ENCODE measurements around the gene FCHO2.

FCHO2 gene

GRCh38 chr5:72949481-72949880, 6.4 kb upstream of the FCHO2 start:
- H3K4me1 ChIP-seq (ENCODE audit: insufficient read depth, low read length, poor library complexity, severe bottlenecking) = no peaks in the 10 kb centered on the region

GRCh38 chr5:72951671-72952468, 4.0 kb upstream of the FCHO2 start:
- no peaks in the 10 kb centered on the region for H4K20me1 ChIP-seq (ENCODE audit: insufficient read depth, low read length, poor library complexity, severe bottlenecking)
- H3K4me2 ChIP-seq (ENCODE audit: low read depth, low read length, poor library complexity, severe bottlenecking) = no peak overlapping the region
- H3K4me3 ChIP-seq (ENCODE audit: low read length, poor library complexity, severe bottlenecking) = no peak overlapping the region
- H3K9me3 ChIP-seq (ENCODE audit: insufficient read depth, low read depth, low read length) = no peaks in the 10 kb centered on the region
- no peaks in the 10 kb centered on the region for H3K9me2 ChIP-seq (replicated peaks; ENCODE audit: low read depth, low read length)
- TF ChIP-seq, protein P1, sequence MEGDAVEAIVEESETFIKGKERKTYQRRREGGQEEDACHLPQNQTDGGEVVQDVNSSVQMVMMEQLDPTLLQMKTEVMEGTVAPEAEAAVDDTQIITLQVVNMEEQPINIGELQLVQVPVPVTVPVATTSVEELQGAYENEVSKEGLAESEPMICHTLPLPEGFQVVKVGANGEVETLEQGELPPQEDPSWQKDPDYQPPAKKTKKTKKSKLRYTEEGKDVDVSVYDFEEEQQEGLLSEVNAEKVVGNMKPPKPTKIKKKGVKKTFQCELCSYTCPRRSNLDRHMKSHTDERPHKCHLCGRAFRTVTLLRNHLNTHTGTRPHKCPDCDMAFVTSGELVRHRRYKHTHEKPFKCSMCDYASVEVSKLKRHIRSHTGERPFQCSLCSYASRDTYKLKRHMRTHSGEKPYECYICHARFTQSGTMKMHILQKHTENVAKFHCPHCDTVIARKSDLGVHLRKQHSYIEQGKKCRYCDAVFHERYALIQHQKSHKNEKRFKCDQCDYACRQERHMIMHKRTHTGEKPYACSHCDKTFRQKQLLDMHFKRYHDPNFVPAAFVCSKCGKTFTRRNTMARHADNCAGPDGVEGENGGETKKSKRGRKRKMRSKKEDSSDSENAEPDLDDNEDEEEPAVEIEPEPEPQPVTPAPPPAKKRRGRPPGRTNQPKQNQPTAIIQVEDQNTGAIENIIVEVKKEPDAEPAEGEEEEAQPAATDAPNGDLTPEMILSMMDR (conservative IDR thresholded peaks at IDR 0.05; ENCODE audit: low read length) = no peak
- TF ChIP-seq EZH2phosphoT487 (IDR thresholded peaks at IDR 0.05; ENCODE audit: borderline replicate concordance) = no peak
- H2AFZ ChIP-seq (ENCODE audit: low read length) = no peak overlapping the region
- no peak overlapping the region for H3K9ac ChIP-seq (ENCODE audit: low read depth, low read length, poor library complexity, severe bottlenecking)
- no peaks in the 10 kb centered on the region for H3F3A ChIP-seq (ENCODE audit: low read depth)
- H3K4me1 ChIP-seq (ENCODE audit: insufficient read depth, low read length, poor library complexity, severe bottlenecking) = no peaks in the 10 kb centered on the region
- H3K36me3 ChIP-seq (ENCODE audit: insufficient read depth, low read length) = no peaks in the 10 kb centered on the region
- H3K27me3 ChIP-seq (ENCODE audit: insufficient read depth, low read length, poor library complexity, severe bottlenecking) = no peaks in the 10 kb centered on the region
- no peaks in the 10 kb centered on the region for H3K79me2 ChIP-seq (ENCODE audit: insufficient read depth, low read length)

More at GRCh38 chr5:72949481-72949880, 6.4 kb upstream of the FCHO2 start:
- TF ChIP-seq, protein P1 (conservative IDR thresholded peaks at IDR 0.05; ENCODE audit: low read length) = no peak
- no peak for TF ChIP-seq EZH2phosphoT487 (IDR thresholded peaks at IDR 0.05; ENCODE audit: borderline replicate concordance)
- Histone ChIP-seq H3K9me3 (ENCODE audit: insufficient read depth, low read depth, low read length) (no peaks in the 10 kb centered on the region), H3K27me3 (ENCODE audit: insufficient read depth, low read length, poor library complexity, severe bottlenecking) (no peaks in the 10 kb centered on the region), H3K9me2 (replicated peaks; ENCODE audit: low read depth, low read length) (no peaks in the 10 kb centered on the region), H3K9ac (ENCODE audit: low read depth, low read length, poor library complexity, severe bottlenecking) (no peak overlapping the region), H3K4me3 (ENCODE audit: low read length, poor library complexity, severe bottlenecking) (no peak overlapping the region), H3K36me3 (ENCODE audit: insufficient read depth, low read length) (no peaks in the 10 kb centered on the region), H3K79me2 (ENCODE audit: insufficient read depth, low read length) (no peaks in the 10 kb centered on the region), H2AFZ (ENCODE audit: low read length) (no peak overlapping the region), H3K4me2 (ENCODE audit: low read depth, low read length, poor library complexity, severe bottlenecking) (no peak overlapping the region), H4K20me1 (ENCODE audit: insufficient read depth, low read length, poor library complexity, severe bottlenecking) (no peaks in the 10 kb centered on the region), H3F3A (ENCODE audit: low read depth) (no peaks in the 10 kb centered on the region)

GRCh38 chr5:72954389-72954788, 1.5 kb upstream of the FCHO2 start:
- H3K4me3 ChIP-seq (ENCODE audit: low read length, poor library complexity, severe bottlenecking) = no peak overlapping the region
- H4K20me1 ChIP-seq (ENCODE audit: insufficient read depth, low read length, poor library complexity, severe bottlenecking) = no peaks in the 10 kb centered on the region
- TF ChIP-seq, protein P1 (conservative IDR thresholded peaks at IDR 0.05; ENCODE audit: low read length) = no peak
- no peak for TF ChIP-seq EZH2phosphoT487 (IDR thresholded peaks at IDR 0.05; ENCODE audit: borderline replicate concordance)
- no peaks in the 10 kb centered on the region for H3K36me3 ChIP-seq (ENCODE audit: insufficient read depth, low read length)
- H2AFZ ChIP-seq (ENCODE audit: low read length) = no peak overlapping the region
- no peaks in the 10 kb centered on the region for H3K27me3 ChIP-seq (ENCODE audit: insufficient read depth, low read length, poor library complexity, severe bottlenecking)
- no peaks in the 10 kb centered on the region for H3K9me2 ChIP-seq (replicated peaks; ENCODE audit: low read depth, low read length)
- no peaks in the 10 kb centered on the region for H3K4me1 ChIP-seq (ENCODE audit: insufficient read depth, low read length, poor library complexity, severe bottlenecking)
- H3K79me2 ChIP-seq (ENCODE audit: insufficient read depth, low read length) = no peaks in the 10 kb centered on the region
- H3F3A ChIP-seq (ENCODE audit: low read depth) = no peaks in the 10 kb centered on the region
- no peak overlapping the region for H3K4me2 ChIP-seq (ENCODE audit: low read depth, low read length, poor library complexity, severe bottlenecking)
- H3K9me3 ChIP-seq (ENCODE audit: insufficient read depth, low read depth, low read length) = no peaks in the 10 kb centered on the region
- H3K9ac ChIP-seq (ENCODE audit: low read depth, low read length, poor library complexity, severe bottlenecking) = no peak overlapping the region

All from Loucy (cell line).